HG03571 (cell line): Measurements from ENCODE around the gene FAM83D.
"Not testable (repeated sequence)": the region's sequence is repeated elsewhere in the genome, so short reads cannot be mapped to it uniquely, and the experiment has no call there.

Source experiments
- ATAC-seq: cut with Tn5 transposase; IDR thresholded peaks from one replicate; pipeline ENCODE4 v1.9.1; 2021; ENCODE audit not compliant: unreplicated experiment

The FAM83D gene

GRCh38 chr20:38934530-38934929 lies 8.3 kb downstream of the FAM83D start:
- ATAC-seq: no peak

- ATAC-seq: no peak
These were observed 9.1 kb downstream of the FAM83D start for GRCh38 chr20:38935285-38935684.

- ATAC-seq: no peak
These were observed 9.8 kb downstream of the FAM83D start for GRCh38 chr20:38935967-38936407.

- ATAC-seq: no peak
These were observed 10.8 kb downstream of the FAM83D start for GRCh38 chr20:38937000-38937399.

- ATAC-seq: no peak
These were observed 11.8 kb downstream of the FAM83D start for GRCh38 chr20:38937978-38938473.

GRCh38 chr20:38939686-38940085 lies 13.5 kb downstream of the FAM83D start:
- no peak for ATAC-seq

- no peak for ATAC-seq
These were observed 14.4 kb downstream of the FAM83D start for GRCh38 chr20:38940644-38941043.

- ATAC-seq: no peak
These were observed 15.6 kb downstream of the FAM83D start for GRCh38 chr20:38941726-38942389.

GRCh38 chr20:38945012-38945411 lies 18.8 kb downstream of the FAM83D start:
- no peak for ATAC-seq

- ATAC-seq: no peak
These were observed 20.6 kb downstream of the FAM83D start for GRCh38 chr20:38946836-38947235.

- ATAC-seq: no peak
These were observed 21.7 kb downstream of the FAM83D start for GRCh38 chr20:38947931-38948362.

GRCh38 chr20:38950254-38950653 lies 24.0 kb downstream of the FAM83D start:
- ATAC-seq: no peak

- ATAC-seq: no peak
These were observed 25.4 kb downstream of the FAM83D start for GRCh38 chr20:38951611-38952010.

GRCh38 chr20:38952153-38952552 lies 25.9 kb downstream of the FAM83D start:
- ATAC-seq: no peak

- no peak for ATAC-seq
These were observed 27.6 kb downstream of the FAM83D start for GRCh38 chr20:38953630-38954340.

GRCh38 chr20:38957235-38957876 lies 31.1 kb downstream of the FAM83D start:
- no peak for ATAC-seq

- no peak for ATAC-seq
These were observed 31.8 kb downstream of the FAM83D start for GRCh38 chr20:38957915-38958485.

GRCh38 chr20:38960187-38960687 lies 34.0 kb downstream of the FAM83D start:
- not testable (repeated sequence) for ATAC-seq

GRCh38 chr20:38961530-38962043 lies 35.4 kb downstream of the FAM83D start:
- ATAC-seq: no peak

- peak; percentile 94 for ATAC-seq
These were observed 36.1 kb downstream of the FAM83D start, which contains the start of gene DHX35 for GRCh38 chr20:38962044-38962927. Gene DHX35 (plus strand): TSS chr20:38962344. CDS start chr20:38962368, 24 bp downstream.
